Stimulated activated CD4-positive, alpha-beta T cell treated with anti-CD3 and anti-CD28 coated beads, Interleukin-4, amount 100 ng/mL, for 4 hours (primary cell): Measurements from ENCODE around the gene FOXP1.

Source experiments
- DNase-seq, 2 experiments: peaks; one replicate each; pipeline ENCODE4 v3.0.0-alpha.2; 2020

The FOXP1 gene

GRCh38 chr3:71110385-71111222, 472.9 kb downstream of the FOXP1 start:
- DNase-seq, result no peak

- DNase-seq, result no peak
Observed at GRCh38 chr3:71109977-71110285, 473.6 kb downstream of the FOXP1 start.

- DNase-seq, result no peak
Observed at GRCh38 chr3:71109241-71109976, 474.1 kb downstream of the FOXP1 start.

- no peak for DNase-seq
Observed at GRCh38 chr3:71107926-71108325, 475.6 kb downstream of the FOXP1 start.

GRCh38 chr3:71104976-71105375, 478.6 kb downstream of the FOXP1 start:
- DNase-seq, result no peak

- no peak for DNase-seq
Observed at GRCh38 chr3:71104556-71104955, 479.0 kb downstream of the FOXP1 start.

- DNase-seq, result no peak
Observed at GRCh38 chr3:71104121-71104541, 479.4 kb downstream of the FOXP1 start.

- DNase-seq, result no peak
Observed at GRCh38 chr3:71103430-71103921, 480.1 kb downstream of the FOXP1 start.

GRCh38 chr3:71102111-71102983, 481.2 kb downstream of the FOXP1 start:
- no peak for DNase-seq

- no peak for DNase-seq
Observed at GRCh38 chr3:71101626-71102025, 481.9 kb downstream of the FOXP1 start.

GRCh38 chr3:71101014-71101413, 482.5 kb downstream of the FOXP1 start:
- no peak for DNase-seq

- DNase-seq, result no peak
Observed at GRCh38 chr3:71099997-71100719, 483.4 kb downstream of the FOXP1 start.

- DNase-seq, result no peak
Observed at GRCh38 chr3:71097557-71097956, 486.0 kb downstream of the FOXP1 start.

- DNase-seq, result no peak
Observed at GRCh38 chr3:71095511-71096291, 487.8 kb downstream of the FOXP1 start.

GRCh38 chr3:71094658-71095209, 488.8 kb downstream of the FOXP1 start:
- DNase-seq, result no peak

- DNase-seq, result no peak
Observed at GRCh38 chr3:71092665-71093064, 490.9 kb downstream of the FOXP1 start.

GRCh38 chr3:71090207-71090606, 493.3 kb downstream of the FOXP1 start:
- no peak for DNase-seq

GRCh38 chr3:71089271-71089847, 494.2 kb downstream of the FOXP1 start:
- no peak for DNase-seq

- DNase-seq, result no peak
Observed at GRCh38 chr3:71088742-71089141, 494.8 kb downstream of the FOXP1 start.

- DNase-seq, result no peak
Observed at GRCh38 chr3:71088019-71088708, 495.4 kb downstream of the FOXP1 start.
